GM08714 (cell line): ENCODE results near the gene GPBAR1.
"Not testable (repeated sequence)": the region's sequence is repeated elsewhere in the genome, so short reads cannot be mapped to it uniquely, and the experiment has no call there.

Experiments
- H3K4me3 ChIP-seq: fragments of 200-500 bp; sonication (Bioruptor generic); 2 replicates; pipeline ENCODE4 v1.5.1; 2014; ENCODE audit warnings: mild to moderate bottlenecking, low read length, inconsistent platforms
- ZNF274 ChIP-seq: IDR thresholded peaks from 2 replicates; pipeline ENCODE4 v1.6.1; 2012; ENCODE audit warnings: mild to moderate bottlenecking, low read depth, low read length

Gene GPBAR1

DNA sequence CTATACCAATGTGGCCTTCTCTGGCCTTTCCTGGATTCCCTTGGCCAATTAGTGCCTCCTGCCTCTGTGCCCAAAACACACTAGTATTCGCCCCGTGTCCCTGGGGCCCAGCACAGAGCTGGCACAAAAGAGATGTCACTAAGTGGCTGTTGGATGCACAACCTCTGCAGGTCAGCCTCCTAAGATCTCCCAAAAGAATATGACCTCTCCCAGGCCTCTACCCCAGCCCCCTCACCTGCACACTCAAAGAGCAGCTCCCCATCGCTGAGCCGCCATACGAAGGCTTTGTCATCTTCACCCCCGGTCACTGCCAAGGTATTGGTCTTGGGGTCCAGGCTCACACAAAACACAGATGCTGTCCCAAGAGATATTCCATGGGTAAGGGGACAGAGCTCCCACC, 6.4 kb downstream of the GPBAR1 start:
- H3K4me3 ChIP-seq = no peak overlapping the region
- no peak for TF ChIP-seq ZNF274

DNA sequence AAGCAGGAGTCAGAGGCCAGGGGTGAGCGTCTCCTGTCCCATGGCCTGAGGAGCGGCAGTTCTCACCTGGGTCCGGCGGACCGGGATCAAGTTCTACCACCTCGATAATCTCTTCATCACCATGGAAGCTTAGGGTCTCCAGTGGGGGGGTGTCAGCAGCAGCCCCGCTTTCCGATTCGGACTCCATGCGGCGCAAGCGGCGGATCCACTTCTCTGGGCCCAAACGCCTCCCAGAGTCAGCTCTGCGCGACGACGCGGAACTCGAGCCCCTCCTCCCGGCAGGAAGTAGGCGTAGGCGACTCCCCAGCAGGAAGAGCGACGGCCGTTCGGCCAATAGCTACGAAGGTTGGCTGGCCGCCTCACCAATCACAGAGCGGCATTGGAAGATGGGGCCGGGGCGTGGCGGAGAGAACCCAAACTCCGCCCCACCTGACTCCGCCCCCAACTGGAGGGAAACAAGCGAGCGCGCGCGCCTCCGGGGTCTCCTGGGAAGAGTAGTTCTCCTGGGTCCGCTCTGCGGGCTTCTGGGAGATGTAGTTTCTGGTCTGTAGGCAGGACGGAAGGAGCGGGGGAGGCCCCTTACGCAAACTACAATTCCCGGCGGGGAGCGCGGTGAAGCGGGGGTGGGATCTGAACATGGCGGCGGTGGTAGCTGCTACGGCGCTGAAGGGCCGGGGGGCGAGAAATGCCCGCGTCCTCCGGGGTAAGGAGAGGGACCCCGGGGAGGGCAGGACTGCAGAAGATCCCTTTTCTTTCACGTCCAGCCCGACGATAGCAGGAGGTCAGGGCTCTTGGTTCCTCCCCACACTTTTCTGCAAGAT, 9.3 kb downstream of the GPBAR1 start, which contains the start of the genes AAMP and PNKD:
AAMP (minus strand) TSS at position 238 of the 821 bp plus-strand sequence; CDS start at position 187, 51 bp downstream.
PNKD (plus strand) TSS at position 620 of the 821 bp plus-strand sequence; CDS start at position 637, 17 bp downstream.
- peak within 1 kb of the TSS; percentile 87 for H3K4me3 ChIP-seq

DNA sequence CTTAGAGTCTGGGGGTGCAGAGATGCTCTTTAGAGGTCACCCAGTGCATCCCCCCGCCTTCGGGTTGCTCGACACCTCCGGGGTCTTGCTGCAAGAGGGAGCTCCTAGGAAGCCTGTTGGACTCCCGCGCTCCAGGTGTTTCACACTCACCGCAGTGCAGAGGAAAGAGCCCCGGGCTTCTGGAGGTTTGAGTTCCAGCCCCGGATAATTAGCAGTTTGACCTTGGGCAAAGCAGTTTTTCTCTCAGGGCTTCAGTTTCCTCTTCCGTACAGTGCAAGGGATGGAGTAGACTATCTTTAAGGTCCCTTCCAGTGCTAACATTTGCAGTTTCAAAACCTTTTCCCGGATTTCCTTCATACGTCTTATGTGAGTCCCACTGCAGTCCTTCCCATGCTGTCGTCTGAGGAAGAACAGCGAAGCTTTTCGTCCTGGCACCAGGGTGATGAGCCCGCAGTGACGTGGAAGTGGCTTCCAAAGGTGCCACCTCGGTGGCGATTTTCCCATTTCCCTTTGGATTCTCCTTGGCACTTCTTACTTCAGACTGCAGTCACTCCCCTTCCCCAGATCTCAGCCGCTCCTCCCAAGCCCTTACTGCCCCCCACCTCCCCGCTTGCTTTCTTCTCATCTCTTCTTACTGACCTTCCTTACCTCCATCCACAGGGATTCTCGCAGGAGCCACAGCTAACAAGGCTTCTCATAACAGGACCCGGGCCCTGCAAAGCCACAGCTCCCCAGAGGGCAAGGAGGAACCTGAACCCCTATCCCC, 10.1 kb downstream of the GPBAR1 start:
- H3K4me3 ChIP-seq = peak overlapping the region; percentile 79
- TF ChIP-seq ZNF274 = no peak

More for the DNA sequence above, 9.3 kb downstream of the GPBAR1 start, which contains the start of the genes AAMP and PNKD:
- TF ChIP-seq ZNF274 = no peak

DNA sequence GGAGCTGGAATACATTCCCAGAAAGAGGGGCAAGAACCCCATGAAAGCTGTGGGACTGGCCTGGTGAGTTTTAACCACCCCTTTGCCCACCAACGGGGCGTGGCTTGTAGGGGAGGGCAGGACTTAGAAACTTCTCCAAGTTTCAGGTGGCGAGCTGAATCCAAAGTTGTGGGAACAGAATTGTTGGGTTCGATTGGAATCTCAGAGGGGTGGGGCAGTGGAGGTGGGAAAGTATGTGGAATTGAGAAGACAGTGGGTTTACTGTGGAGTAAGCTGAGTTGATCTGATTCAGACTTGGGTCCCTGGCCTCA, 10.6 kb downstream of the GPBAR1 start:
- peak overlapping the region; percentile 79; the same call in 1 of the 2 replicates for H3K4me3 ChIP-seq
- TF ChIP-seq ZNF274 = no peak

DNA sequence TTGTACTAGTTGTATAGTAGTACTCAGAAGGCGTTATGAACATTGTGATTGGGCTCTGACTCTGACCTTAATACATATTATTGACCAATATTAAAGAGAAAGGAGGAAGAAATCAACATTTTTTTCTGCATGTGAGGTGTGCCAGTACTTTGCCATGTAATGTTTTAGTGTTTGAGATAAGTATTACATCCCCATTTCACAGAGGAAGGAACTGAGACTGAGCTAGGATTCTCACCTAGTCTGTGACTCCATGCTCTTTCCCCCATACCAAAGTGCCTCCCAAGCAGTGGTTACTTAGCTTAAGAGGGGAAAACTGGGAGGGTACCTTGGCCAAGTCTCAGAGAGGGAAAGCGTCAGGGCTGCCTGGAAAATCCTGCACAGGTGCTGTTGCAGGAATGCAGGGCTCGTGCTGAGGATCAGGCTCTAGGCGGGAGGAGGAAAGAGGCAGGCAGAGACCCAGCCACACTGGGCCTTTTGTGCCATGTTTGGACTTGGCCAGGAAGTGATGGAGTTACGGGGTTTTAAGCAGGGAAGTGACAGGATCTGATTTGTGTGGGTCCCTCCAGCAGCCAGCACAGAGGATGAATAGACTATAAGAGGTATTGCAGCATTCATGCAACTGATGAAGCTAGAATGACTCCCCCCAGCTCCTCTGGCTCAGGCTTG, 11.2 kb downstream of the GPBAR1 start:
- no peak for TF ChIP-seq ZNF274
- H3K4me3 ChIP-seq = no peak overlapping the region

DNA sequence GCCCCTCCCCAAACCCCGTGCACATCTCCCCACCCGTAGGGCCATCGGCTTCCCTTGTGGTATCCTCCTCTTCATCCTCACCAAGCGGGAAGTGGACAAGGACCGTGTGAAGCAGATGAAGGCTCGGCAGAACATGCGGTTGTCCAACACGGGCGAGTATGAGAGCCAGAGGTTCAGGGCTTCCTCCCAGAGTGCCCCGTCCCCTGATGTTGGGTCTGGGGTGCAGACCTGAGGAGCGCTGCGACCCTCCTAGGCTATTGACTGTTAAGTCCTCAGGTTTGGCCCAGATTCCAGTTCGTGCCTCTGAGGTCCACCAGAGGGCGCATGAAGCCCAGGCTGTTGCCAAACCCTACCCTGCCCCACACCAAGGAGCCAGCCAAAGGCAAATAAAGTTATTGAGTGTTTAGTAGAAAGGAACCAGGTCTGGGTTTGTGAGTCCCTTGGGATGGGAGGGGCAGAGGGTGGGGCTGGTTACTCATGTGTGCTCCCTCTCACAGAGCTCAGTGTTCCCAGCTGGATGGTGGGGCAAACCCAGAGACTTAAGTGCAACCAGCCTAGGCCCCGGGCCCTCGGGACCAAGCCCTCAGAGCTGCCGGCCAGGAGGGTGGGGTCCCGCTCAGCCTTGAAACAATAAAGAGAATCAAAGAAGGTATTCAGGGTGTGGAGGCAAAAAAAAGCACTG, 11.9 kb downstream of the GPBAR1 start:
- H3K4me3 ChIP-seq = no peak overlapping the region
- TF ChIP-seq ZNF274 = no peak

DNA sequence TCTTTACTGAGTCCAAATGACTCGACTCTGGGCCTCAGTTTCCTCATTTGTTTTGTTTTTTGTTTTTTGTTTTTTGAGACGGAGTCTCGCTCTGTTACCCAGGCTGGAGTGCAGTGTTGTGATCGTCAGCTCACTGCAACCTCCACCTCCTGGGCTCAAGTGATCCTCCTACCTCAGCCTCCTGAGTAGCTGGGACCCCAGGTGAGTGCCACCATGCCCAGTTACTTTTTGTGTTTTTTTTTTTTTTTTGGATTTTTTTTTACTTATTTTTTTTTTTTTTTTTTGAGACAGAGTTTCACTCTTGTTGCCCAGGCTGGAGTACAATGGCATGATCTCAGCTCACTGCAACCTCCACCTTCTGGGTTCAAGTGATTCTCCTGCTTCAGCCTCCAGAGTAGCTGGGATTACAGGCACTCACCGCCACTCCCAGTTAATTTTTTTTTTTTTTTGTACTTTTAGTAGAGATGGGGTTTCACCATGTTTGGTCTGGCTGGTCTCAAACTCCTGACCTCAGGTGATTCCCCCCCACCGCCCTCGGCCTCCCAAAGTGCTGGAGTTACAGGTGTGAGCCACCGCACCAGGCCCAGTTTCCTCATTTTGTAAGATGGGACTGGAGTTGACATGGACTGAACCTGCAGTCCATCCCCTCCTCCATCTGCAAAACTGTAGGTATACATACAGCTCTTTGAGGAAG, 12.5 kb downstream of the GPBAR1 start:
- H3K4me3 ChIP-seq = not testable (repeated sequence)

DNA sequence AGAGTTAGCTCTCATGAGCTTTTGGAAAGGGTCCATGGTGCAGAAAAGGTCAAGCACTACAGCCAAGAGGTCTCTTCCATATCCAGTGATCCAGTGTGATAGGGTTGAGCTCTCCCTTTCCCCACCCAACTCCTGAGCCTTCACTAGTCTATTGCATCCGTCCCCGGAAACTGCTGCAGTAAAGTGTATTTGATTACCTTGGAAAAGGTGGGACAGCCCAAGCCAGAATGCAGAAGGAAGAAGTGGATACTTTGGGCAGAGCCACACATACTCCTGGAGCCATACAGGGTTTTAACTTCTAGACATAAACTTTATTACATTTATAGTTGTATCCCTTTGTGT, 13.1 kb downstream of the GPBAR1 start:
- H3K4me3 ChIP-seq = no peak overlapping the region
- TF ChIP-seq ZNF274 = no peak

DNA sequence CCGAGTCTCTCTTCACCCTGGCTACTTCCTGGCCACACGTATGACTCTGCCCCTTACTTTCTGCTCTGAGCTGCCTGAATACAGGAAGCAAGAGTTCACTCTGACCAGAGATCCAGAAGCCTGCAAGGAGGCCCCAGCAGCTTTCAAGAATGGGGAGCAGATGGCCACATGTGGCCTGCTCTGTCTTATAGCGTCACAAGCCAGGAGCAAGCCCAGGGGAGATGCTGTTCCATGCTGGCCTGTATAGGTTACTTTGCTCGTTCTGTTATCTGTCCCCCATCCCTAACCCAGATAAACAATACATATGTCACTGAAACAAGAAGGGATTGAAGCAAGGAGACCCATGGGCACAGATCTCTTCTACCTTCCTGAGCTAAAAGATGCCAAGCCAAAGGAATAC, 13.8 kb downstream of the GPBAR1 start:
- TF ChIP-seq ZNF274 = no peak
- H3K4me3 ChIP-seq = no peak overlapping the region

DNA sequence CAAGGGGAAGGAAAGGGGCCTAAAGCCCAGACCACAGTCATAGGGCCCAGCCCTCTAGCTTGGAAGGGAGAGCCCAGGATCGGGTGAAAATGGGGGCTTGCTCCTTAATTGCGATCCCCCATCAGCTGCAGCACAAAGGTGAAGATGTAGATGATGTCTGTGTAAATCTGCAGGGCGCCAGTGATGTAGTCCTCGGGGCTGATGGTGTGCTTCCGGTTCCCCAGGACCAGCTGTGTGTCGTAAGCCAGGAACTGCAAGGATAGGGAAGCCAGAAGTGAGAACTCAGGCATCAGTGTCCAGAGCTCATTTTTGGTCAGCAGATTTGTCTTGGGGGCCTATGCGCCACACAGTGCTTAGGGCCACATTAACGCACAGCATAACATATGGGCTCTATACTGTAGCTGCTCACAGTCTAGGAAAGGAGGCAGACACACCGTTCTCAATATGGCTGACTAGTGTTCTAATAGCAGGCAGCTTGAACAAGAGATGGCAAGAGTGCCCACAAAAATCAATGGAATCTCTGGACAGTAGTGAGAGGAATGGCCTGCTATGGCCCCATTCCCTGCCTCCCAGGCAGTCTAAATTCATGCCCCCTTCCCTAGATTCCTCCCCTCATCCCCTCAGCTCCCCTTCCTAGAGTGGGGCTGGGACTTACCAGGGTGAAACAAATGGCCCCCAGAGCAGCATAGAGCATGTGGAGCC, 14.7 kb downstream of the GPBAR1 start:
- TF ChIP-seq ZNF274 = no peak

DNA sequence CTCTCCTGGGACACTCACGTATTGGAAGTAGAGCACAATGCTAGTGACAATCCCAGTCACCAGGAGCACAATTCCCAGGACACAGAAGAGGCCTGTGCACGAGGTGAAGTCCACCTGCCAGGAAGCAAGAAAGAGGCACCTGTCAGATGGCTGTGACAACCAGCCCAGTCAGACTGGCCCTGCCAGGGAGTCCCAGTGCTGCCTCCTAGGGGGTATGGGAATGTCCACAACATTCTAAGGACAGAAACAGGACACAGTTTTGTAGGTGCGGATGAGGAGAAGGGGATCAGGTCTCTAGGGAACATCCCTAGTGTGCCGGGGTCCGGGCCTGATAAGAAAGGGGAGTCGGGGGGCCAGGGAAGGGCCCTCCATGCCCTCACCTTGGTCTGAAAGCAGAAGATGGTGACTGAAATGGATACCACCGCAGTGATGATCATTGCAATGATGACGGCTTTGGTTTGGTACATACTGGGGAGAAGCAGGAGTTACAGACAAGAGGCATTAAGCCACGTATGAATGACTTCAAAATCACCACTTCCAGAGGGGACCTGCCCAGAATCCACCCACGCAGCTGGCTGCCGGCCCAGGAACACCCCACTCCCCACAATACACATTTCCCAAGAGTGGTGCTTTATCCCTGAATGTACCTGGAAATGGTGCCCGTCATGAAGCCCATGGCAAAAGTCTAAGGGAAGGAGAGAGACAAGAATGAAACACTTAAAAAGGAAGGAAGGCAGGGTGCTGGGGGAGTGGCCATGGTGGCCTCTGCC, 16.4 kb downstream of the GPBAR1 start:
- no peak for TF ChIP-seq ZNF274
- no peak overlapping the region for H3K4me3 ChIP-seq

More for the DNA sequence above, 14.7 kb downstream of the GPBAR1 start:
- H3K4me3 ChIP-seq = no peak overlapping the region

DNA sequence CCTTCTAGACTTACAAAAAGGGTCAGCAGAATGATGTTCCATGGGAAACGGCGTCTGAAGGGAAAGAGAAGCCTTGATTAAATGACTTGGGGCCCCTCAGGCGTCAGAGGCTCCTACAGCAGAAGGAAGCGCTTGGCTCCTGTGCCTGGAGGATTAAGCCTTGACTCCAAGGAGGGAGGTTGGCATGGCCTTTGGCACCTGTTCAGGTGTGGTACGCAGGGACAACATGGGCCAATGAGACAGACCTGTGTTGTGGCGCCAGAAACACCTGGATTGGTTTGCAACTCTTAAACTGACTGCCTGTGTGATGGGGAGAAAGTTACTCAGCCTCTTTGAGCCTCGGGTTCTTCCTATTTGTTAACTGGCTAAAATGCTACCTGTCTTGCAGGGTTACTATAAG, 17.1 kb downstream of the GPBAR1 start:
- TF ChIP-seq ZNF274 = no peak

More for the DNA sequence above, 17.1 kb downstream of the GPBAR1 start:
- no peak overlapping the region for H3K4me3 ChIP-seq
